Astrocyte of the spinal cord (primary cell): ENCODE results near the gene SLC35C1.
A peak's percentile ranks its signal among the peaks of the same experiment; 100 is the strongest.

Experiments
- DNase-seq: peaks from one replicate; pipeline ENCODE4 v3.0.0; 2011; ENCODE audit warnings: low read depth, low spot score
- H3K4me3 ChIP-seq: 2 replicates; pipeline ENCODE4 v1.5.1; 2011; ENCODE audit warnings: low read depth, mild to moderate bottlenecking, low read length, moderate library complexity
- in situ Hi-C: cut with HindIII; loops from 2 replicates; pipeline ENCODE4 v1.10.0; 2017; ENCODE audit warnings: low sequenced_read_pairs
- TF ChIP-seq, protein P1 (sequence below): IDR thresholded peaks from 2 replicates; pipeline ENCODE4 v1.5.1; 2012; ENCODE audit warnings: low read depth, mild to moderate bottlenecking, low read length, inconsistent platforms

Gene SLC35C1

DNA sequence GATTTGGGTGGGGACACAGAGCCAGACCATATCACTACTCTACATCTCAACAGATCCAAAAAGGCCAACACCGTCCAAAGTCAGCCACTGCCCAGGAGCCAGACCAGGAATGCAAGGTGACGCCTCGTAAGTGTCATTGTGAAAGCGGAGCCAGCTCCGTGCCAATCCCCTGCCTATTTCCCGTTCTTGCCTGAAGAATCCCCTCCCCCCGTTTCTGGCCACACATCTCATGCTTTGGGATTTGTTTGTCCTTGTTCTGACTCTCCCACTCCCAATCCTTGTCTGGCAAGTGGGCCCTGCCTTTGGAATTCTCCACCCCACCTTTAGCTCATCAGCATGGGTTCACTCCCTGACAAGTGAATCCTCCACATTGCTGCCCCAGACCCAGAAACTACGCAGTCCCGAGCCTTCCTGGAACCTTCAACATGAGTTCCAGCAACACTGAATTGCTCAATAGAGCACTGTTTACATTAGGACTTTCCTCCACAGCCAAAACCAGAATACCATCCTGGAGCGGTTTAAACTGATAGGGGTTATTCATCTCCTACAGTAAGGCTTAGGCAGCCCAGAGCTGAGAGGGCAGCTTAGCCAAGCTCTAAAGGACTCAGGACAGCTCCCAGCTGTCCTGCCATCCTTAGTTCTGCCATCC lies 6.0 kb upstream of the SLC35C1 start:
- TF ChIP-seq, protein P1, sequence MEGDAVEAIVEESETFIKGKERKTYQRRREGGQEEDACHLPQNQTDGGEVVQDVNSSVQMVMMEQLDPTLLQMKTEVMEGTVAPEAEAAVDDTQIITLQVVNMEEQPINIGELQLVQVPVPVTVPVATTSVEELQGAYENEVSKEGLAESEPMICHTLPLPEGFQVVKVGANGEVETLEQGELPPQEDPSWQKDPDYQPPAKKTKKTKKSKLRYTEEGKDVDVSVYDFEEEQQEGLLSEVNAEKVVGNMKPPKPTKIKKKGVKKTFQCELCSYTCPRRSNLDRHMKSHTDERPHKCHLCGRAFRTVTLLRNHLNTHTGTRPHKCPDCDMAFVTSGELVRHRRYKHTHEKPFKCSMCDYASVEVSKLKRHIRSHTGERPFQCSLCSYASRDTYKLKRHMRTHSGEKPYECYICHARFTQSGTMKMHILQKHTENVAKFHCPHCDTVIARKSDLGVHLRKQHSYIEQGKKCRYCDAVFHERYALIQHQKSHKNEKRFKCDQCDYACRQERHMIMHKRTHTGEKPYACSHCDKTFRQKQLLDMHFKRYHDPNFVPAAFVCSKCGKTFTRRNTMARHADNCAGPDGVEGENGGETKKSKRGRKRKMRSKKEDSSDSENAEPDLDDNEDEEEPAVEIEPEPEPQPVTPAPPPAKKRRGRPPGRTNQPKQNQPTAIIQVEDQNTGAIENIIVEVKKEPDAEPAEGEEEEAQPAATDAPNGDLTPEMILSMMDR: no peak
- no peak for DNase-seq
- H3K4me3 ChIP-seq: no peak overlapping the region
- in situ Hi-C loops: no loop called here

DNA sequence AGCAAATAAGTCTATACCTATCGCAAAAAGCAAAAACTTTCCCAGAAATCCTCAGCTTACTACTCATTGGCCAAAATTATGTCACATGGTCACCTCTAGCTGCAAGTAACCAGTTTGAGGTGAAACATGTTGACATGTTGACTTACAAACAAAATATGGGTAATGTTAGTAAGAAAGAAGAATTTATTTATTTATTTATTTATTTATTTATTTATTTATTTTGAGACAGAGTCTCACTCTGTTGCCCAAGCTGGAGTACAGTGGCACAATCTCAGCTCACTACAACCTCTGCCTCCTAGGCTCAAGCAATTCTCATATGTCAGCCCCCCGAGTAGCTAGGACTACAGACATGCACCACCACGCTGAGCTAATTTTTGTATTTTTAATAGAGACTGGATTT lies 5.4 kb upstream of the SLC35C1 start:
- TF ChIP-seq, protein P1: no peak
- H3K4me3 ChIP-seq: no peak overlapping the region
- in situ Hi-C loops: no loop called here
- DNase-seq: no peak

DNA sequence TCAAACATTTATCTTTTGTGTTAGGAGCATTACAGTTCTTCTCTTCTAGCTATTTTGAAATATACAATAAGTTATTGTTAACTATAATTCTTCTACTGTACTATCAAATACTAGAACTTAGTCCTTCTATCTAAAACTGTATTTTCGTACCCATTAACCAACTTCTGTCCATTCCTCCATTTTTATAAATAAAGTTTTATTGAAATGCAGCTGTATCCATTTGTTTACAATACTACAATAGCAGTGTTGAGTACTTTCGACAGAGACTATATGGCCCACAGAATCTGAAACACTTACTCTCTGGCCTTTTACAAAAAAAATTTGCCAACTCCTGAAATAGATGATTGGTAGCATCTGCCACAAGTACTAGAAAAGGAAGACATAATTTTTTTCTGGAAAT lies 4.7 kb upstream of the SLC35C1 start:
- in situ Hi-C loops: no loop called here
- H3K4me3 ChIP-seq: no peak overlapping the region
- DNase-seq: no peak
- TF ChIP-seq, protein P1: no peak

DNA sequence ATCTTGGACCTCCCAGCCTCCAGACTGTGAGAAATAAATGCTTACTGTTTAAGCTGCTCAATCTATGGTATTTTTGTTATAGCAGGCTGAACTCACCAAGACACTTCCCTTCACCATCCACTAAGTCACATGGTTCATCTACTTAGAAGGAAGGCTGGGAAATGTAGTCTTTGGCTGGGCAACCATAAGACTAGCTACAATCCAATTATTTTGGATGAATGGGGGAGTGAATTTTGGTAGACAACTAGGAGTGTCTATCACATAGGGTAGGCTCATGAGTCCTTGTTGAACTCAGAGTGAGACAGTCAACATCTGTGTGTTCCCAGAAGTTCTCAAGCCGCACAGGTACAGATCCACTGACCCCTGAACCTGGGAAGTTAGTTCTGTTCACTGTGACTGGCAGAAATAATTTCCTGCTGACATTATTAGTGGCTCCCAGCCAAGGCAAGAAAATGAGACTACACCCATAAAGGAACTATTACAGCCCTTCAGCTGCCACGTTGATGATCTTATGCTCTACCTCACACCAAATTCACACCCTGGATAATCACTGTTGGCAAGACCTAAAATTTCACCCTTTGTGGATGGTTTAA lies 3.1 kb upstream of the SLC35C1 start:
- TF ChIP-seq, protein P1: no peak
- DNase-seq: no peak
- H3K4me3 ChIP-seq: no peak overlapping the region
- in situ Hi-C loops: no loop called here

DNA sequence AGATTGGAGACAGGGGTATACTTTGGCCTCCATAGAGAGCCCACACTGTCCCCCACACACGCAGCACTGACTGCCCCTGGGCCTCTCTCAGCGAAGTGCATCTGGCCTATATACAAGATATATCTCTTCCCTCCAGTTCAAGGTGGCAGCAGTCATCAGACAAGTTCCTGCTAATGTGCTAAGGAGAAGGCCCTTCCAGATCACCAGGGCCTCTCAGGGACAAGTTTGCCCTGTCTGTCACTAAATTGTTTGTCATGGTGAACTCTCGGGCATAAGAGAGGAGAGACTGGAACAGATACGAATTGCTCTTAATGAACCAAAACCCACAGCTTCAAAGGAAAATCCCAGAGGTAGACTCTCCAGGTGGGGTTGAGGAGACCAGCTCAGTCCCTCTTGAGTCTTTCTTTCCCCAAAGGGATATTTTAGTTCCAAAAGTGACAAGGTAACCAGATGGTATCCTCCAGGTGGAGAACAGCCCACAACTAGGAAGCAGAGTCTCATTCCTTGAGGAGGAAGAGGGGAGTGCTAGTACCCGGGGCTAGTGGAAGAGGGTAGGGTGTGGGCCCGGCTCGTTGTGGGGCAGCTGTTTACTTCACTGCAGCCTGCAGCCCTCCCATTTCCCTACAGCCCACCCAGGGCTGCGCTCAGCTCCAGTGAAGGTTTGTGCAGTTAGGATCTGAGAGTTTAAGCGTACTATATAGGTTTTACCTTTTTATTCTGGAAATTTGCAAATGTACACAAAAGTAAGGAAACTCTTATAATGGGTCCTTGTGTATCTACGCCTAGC lies 2.2 kb upstream of the SLC35C1 start:
- TF ChIP-seq, protein P1: no peak
- no peak for DNase-seq
- in situ Hi-C loops: no loop called here
- no peak overlapping the region for H3K4me3 ChIP-seq

DNA sequence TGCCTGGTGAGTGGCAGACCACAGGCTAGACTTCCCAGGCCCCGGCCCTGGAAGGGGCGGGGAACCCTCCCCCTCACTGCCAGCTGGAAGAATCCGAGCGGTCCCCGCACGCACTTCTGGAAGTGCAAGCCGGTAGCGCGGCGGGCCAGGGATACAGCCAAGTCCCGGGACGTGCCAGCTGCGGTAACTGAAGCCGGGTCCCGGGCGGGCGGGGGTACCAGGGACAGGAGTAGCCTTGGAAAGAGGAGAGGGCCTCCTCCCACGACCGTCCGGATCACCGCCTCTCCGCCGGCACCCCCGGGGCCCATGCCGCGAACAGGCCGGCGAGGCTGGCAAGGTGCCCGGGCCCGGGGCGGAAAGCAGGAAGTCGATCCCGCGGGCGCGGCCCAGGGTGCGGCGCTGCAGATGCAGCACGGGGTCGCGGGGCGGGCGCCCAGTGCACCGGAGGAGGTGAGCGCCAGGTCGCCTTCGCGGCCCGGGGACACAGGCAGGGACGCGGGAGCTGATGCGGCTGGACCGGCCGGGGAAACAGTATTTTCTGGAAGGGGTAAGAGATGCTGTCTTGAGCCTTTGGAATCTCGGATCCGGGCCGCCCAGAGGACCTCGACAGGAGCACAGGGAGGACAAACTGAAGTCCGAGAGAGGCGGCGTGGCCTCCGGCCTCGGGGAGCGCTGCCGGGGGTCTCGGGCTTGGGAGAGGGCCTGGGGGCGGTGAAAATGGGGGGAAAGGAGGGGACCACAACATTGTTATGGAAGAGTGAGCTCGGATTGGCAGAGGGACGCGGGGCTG lies 783 bp upstream of the SLC35C1 start:
- peak; percentile 57 for DNase-seq
- in situ Hi-C loops: no loop called here
- TF ChIP-seq, protein P1: no peak
- peak overlapping the region; percentile 52 for H3K4me3 ChIP-seq
